Nucleus accumbens (tissue), 56 donors: ENCODE data around the gene EFNA5.
A peak's percentile ranks its signal among the peaks of the same experiment; 100 is the strongest.

Experiments
- DNase-seq, 56 donors: peaks; one replicate each; lab custom pipeline; 2025; lab: John Stamatoyannopoulos, UW

The EFNA5 gene

DNA sequence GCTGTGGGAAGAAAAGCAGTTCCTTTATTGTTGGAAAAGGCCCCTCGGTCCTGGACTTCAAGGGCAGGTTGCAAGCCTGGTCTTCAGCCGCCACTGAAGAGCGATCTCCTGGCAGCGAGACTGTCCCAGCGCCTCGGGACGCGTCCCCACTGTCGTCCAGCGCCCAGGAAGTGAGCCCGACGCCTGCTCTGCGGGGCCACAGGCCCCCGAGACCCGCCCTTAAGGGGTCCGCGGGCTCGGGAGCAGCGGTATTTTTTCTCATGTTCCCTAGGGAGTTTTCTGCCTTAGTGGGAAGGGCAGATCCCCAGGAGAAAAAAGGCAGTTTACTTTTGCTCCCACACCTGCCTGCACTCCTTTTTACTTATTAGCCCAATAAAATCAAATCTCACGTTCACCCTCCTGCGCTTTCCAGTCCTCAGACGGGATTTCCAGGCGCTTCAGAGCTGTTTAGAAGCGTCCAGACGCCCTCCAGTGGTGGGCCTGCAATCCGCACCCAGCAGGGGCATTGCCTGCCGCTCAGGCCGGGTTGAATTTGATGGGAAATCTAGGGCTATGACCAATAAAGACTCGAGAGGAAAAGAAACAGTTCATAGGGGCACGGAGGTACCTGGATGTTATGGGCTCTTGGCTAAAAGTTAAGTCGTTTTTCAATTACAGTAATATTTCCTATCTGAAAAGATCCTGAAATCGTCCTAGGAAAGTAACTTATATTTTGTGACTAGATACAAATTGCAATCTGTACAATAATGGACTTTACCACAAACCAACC lies 2.8 kb upstream of the EFNA5 start:
- DNase-seq: peak in 52 of 56 donors; percentile 14 to 93 (median 70)

DNA sequence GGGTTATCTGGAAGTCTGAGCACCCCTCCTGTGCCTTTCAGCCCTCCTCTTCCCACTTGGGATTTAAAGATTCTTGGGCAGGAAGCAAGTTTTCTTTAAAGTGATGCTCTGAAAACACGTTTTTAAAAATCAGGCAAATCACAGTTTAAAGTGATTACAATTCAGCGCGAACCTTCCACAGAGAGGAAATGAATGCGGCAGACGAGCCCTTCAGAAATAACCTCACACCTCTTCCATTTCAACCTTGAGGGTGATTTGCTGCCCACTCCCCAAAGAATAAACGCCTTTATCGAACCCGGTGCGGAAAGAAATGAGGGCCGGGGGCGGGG lies 2.3 kb upstream of the EFNA5 start:
- no peak for DNase-seq

DNA sequence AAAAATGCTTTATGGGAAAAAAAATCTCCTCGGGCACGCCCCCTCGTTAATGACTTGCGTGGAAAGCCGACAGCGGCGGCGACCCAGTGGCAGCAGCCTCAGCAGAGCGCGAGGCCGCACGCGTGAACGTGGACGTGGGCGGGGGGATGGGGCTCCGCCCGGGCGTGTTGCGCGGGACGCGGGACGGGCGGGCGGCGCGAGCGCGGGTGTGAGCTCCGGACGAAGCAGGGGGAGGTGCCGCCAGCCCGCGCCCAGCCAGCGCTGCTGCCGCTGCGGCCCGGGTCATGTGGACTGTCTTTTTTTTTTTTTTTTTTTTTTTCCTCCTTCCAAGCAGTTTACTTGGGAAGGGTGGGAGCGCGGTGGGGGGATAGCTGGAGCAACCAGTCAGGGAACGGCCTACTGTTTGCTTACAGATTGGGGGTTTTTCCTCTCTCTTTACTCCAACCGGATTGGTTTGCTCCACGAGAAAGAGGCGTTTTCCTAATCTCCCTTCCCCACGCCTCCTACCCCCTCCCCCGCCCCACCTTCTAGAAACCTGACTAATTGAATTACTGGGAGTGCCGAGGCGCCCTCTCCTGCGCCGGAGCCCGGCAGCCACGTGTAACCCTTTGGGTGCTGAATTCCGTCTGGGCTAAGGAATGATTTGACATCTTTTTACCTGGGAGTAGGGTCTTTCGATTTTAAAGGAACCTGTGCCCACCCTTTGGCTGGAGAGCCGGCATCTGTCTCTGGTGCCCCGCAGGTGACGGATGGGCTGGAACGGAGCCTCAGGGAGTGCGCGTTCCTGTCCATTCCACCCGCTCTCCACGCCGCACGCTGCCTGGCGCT lies 1.7 kb upstream of the EFNA5 start:
- peak in 49 of 56 donors; percentile 20 to 90 (median 69) for DNase-seq

DNA sequence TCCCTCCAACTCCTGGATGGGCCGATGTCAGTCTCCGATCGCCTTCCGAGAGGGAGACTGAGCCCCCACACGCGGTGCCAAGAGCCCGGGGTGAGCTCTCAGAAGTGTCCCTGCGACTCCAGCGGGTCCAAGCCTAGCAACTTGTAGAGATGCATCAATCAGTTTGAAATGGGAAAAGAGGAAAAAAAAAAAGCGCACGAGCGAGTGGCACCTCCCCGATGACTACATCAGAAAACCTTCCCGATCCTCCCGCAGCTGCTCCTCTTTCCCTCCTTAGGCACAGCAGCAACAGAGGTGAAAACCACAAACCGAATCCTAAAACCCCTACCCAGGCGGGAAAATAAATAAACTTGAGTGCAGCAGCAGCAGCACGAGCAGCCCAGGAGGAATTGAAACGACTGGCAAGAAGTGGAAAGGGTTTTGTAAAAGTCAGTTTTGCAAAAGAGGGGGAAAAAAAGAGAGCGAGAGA lies 1.0 kb upstream of the EFNA5 start:
- DNase-seq: peak in 7 of 56 donors; percentile 33 to 78 (median 46)

DNA sequence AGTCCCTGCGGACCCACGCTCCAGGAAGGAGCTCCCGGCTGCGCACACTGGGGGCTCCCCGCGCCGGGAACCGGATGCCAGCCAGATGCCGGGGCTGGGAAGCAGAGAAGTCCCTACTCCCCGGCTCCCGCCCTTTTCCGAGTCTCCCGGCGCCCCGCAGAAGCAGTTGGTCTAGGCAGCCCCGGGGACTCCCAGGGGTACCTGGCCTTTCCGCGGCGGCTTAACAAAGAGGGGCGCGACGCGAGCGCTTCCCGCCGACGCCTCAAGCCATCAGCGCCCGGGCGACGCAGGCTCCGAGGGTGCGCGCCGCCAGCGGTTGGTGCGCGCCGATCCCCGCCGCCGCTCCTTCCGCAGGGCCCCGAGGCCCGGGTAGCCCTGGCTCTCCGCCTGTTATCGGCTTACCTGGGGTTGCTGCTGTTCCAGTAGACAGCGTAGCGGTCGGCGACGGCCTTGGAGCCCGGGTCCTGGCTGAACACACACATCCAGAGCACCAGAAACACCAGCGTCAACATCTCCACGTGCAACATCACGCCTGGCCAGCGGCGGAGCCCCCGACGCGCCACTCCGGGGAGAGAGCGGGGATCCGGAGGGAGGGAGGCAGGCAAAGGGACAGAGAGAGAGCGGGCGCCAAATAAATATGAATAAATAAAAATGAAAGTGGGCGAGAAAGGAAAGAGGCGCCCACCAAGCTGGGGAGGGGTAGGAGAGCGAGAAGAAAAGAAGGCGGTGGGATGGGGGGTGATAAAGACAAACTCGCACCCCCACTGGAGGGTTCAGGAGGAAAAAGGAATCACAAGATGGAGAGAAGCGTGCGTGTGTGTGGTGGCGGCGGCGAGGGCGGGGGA lies 428 bp downstream of the EFNA5 start:
- DNase-seq: peak in 23 of 56 donors; percentile 7 to 59 (median 28)

DNA sequence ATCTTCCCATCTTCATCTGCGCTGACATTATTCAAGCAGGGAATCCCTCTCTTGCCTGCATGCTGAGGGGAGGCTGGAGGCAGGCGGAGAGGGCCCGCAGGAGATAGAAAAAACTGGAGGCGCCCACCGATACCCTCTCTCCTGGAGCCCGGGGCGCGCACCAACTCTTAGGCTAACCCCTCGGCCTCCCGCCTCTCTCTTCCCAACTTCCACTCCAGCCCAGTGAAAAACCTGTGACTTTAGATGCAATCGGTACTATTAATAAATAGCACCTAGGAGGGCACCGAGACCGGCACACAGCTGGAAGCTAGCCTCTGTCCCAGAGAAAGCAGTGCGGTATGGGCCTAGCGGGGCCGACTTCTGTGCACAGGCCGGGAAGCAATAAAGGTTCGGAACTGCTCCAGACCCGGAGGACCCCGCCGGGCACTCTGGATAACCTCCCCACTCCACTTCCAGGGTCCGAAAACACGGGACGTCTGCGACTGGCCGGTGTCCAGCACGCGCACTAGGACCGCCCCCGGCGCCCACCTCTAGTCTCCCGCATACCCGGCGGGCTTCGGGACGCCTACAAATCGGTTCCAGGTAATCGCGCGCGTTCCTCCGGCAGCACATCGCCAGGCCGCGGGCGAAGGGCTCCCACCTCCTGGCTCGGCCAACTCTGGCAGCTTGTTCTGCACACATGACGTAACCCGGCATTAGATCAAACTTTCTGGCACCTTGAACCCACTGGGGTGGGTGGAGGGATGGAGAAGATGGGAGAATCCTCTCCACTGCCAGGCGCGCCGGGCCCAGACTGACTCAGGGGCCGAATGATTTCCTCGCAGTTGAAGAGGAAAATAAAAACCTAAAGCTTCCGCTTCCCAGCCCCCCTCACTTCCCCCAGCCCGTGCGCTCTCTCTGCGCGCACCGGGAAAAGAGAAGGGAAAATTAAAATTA lies 1.4 kb downstream of the EFNA5 start:
- DNase-seq: peak in 23 of 56 donors; percentile 5 to 52 (median 23)

DNA sequence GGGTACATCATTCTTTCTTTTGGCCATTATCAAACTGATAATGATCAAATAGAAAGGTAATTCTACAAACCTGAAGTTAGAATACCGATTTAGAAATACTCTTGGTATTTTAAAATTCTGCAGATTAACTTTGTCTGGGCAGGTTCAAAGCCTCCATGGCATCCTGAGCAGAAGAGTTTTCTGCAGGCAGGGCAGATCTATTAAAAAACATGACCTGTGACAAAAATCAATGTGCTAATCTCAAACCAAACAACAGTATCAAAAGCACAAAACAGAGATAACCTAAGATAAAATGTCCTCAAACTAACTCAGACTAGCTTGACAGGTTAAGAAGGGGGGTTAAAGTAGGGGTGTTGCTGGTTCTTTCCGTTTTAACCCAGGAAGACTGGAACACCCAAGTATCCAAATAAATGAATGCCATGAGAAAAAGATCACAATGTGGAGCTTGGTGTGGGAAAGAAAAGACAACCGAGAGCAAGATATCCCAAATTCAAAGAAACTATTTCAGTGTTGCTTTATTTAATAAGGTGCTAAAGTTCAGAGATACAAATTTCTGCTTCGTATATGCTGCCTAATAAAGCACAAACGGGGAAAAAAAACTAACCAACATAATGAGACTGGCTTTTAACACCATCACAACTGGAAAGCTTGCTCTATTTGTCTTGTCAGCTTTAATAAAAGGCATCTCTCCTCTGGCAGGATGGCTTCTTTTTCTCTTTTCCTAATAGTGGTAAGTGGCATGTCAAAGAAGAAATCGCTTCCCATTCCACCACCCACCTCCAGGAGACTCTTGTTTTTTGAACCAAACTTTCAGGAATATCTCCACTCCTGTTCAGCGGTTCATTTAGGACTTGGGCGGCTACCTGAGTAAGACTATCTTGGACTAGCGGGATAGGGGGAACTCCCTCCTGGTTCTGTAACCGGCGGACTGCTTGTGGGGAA lies 2.3 kb downstream of the EFNA5 start:
- no peak for DNase-seq

DNA sequence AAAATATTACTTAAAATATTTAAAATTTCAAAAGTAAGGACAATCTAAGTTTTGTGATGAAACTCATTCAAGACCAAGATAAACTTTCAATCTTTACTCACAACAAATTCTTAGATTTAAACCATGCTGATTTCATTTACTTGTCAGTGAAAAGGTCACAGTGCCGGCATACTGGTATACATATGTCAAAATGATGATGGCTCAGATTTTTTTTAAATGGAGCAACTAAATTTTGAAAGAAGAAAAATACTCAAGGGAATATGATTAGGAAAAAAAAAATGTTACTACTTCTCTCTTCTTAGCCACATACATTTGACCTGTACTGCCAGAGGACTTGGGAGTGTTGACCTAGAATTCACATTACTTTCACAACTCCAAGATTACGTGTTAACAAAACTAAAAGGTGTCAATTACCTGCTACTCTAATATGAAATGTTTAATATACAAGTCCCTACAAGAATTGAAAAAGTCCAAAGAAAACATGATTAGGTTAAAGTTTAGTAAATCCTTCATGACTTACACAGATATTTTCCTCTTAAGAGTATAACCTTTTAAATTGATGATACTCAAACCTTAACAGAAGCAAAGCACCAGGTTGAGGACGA lies 4.6 kb downstream of the EFNA5 start:
- DNase-seq: no peak

DNA sequence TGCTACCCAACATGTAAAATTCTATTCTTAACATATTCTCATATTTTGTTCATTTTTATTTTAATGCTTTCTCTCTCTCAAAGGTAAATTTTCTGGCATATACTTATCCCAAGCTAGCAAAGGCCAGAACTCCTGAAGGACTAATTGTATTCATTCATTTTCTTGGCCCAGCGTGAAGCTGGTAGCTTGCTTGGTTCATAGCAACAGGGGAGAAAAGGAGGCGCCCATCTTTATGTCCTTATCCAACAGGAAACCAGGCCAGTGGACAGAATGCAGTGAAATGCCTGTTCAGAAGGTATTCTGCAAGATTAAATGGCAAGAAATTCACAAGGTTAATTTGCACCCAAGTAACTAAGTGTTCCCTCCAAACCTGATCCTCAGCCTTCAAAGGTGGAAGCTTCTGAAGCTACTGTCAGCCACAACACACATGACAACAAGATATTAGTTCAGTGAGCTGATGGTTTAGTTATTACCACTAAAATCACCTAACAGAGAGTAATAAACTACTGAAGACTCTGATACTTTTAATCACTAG lies 5.6 kb downstream of the EFNA5 start:
- no peak for DNase-seq

DNA sequence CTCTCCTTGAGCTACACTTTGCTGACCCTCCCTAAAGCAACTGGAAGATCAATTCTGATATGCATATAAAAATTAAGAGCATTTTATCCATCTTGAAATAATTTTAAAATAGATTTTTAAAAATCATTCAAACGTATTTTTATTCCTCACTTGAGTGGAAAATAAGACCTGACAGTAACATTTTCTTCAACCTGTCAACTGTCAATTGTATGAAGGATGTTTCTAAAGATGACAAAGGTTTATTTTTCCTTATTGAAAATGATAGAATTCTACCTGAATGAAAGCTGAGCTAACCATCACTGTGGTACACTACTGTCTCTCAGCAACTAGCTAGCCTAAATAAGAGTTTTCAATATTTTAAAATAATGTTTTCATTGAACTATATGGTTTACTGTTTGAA lies 7.0 kb downstream of the EFNA5 start:
- no peak for DNase-seq

DNA sequence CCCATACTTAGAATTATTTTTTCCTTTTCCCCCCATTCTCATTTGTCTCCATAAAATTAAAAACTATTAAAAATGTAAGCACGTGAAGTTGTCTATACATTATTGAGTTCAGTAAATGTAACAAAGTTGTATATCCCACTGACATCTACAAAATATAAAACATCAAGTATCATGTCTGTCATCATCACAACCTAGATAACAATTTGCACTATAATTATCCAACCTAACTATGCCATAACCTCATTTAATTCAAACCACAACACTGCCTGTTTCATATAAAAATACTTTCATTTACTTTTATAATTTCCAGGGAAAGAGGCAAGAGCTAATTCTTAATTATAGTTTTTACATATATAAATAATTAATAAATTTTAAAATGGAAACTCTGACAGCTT lies 9.1 kb downstream of the EFNA5 start:
- no peak for DNase-seq

DNA sequence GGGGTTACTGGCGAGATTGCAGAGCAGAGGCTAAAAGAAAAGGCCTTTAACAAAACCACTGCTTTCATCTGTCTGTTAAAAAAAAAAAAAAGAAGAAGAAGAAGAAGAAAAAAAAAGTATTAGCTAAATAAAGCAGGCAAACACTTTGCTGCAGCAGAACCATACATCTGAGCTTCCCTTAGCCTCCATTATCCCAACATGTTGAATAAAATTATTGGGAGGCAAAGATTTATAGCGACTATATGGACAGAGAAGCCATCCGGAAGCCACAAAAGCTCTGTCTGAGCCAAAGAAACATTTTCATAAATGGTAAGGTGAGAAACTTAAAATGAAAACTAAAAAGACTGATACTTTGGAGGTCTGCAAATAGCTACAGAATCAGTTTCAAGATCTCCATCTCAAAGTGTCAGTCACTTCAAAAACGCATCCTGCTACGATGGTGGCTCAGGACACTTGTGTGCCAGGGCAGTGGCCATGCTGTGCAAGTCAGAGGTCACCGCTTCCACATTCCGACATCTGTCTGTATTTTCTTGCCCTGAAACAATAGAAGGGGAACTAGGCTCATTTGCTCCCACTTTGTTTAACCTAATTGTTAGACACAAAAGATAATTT lies 9.6 kb downstream of the EFNA5 start:
- no peak for DNase-seq

DNA sequence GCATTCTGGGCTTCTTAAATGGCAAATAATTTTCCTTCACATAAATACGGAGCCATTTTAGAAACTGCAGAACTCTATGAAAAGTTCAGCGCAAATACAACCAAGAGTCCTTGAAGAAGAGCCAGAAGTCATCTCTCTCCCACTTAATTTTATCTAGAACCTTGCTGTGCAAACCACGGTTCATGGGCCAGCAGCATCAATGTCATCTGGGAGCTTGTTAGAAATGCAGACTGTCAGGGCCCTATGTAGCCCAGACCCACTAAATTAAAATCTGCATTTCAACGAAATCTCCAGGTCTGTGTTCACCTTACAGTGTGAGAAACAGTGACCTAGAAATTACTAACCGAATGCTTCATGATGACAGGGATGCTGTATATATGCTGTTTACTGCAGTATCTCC lies 12.2 kb downstream of the EFNA5 start:
- no peak for DNase-seq

DNA sequence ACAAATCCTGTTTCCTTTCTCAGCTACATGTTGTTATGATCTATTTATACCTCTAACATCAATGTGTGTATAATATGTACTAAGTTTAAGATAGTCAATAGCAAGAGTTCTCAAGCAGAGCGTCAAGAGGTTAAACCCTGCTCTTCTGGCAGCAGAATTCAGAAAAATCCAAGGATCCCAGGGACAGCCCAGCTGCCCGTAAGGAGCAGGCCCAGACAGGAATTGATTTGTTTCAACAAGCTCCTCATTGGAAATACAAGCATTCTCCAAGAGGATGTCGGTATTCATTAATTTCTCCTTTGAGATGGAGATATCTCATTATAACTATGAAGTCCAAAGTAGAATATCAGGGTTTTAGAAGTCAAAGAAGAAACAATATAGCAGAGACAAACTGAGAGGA lies 14.9 kb downstream of the EFNA5 start:
- DNase-seq: no peak

DNA sequence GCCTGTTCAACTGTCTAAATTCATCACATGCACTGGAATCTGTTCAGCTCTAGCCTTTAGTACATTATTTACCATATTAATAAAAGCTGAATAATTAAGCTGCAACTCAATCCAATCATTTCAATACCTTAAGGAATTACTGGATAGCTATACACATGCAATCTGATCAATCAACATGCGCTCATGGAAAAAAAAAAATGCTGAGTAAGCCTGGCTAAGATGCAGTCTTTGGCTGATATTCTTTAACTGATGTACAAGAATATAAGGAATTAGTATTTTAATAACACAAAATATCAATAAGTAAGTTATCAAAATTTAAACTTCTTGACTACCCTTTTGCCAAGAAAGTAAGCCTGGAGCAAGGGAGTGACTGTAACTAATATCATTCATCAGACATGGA lies 15.9 kb downstream of the EFNA5 start:
- DNase-seq: no peak

DNA sequence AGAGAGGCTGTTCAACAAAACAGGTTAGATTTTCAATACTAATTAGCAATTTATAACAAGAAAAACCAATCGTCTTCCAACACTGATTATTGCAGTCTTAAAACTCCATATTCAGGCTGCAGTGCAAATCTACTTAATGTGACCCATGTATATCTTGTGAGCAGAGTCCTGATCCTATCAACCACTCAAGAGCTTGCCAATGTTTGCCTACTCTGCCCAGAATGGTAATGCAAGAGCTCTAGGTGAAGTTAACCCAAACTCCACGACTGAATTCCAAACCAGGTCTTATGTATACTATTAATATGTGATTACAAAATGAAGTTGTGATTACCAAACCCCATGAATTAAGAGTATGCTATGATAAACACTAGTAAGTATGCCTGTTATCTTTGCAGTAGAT lies 17.1 kb downstream of the EFNA5 start:
- DNase-seq: no peak

DNA sequence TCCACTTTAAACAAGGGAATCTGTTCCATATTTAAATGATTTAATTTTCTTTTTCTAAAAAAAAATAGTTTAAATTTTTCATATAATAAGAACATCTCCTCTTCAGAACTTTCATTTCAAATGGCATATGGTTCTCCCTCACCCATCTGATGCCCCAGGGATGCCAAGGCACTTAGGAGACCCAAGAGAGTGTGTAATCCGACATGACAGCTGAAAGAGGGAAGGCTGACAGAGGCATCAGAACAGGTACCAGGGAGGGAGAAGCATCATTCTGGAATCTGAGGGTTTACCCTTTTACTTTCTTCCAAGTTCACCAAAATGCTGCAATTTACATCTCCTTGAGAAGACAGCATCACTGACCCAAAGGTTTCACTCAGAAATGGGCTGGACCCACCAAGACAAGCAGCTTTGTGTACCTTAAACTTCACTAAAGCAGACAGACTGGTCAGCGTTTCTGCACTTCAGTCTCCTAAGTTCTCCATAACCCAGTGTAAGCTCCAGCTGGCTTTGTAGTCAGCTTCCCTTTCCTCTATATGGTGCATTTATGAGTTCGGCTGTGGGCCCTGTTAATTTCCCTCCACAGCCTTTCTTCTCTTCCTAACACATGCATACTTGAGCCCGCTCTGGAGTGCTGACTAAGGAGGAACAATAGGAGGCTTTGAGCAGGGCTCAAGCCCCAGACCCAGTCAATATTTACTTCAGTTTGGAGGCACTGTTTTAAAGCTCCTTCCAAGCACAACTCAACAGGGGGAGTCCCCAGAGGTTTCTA lies 17.7 kb downstream of the EFNA5 start:
- DNase-seq: no peak
